AML-193 (cell line): ENCODE measurements around the gene THRB.
A peak's percentile ranks its signal among the peaks of the same experiment; 100 is the strongest.

Experiments
- DNase-seq, 2 experiments: peaks; one replicate each; lab custom pipeline; 2025; lab: John Stamatoyannopoulos, UW

Gene THRB

DNA sequence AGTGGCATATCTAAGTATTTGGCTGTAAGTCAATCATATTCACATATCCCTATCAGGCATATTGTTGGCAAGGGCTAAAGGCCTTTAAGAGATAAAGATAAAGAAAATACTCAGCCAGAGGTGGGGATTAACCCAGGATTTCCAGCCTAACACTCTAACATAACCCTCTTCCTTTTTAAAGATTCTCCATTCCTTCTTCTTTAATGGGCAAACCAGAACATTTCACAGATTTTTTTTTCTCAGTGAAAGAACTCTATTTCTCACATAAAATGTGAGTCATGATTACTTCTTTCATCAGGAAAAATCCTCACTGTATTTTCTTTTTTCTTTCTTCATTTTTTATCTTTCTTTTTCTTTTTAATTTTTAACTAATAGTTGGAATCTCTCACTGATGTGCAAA is 349.2 kb downstream of the THRB start:
- no peak for DNase-seq

DNA sequence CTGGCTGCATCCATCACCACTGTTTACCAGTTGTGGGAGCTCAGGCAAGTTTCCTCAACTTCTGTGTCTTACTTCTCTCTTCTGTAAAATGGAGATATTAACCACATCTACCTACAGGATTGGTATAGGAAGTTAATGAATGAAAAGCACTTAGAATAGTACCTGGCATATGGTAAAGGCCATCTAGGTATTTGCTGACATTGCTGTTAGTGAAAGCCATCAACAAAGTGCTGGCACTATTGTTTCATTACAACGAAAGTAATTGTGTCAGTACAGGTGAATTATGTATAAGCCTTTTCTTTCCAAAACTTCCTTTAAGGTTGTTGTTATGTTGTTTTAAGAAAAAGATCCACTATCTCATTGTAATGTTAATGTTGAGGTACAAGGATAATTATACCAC is 352.5 kb downstream of the THRB start:
- DNase-seq: no peak

DNA sequence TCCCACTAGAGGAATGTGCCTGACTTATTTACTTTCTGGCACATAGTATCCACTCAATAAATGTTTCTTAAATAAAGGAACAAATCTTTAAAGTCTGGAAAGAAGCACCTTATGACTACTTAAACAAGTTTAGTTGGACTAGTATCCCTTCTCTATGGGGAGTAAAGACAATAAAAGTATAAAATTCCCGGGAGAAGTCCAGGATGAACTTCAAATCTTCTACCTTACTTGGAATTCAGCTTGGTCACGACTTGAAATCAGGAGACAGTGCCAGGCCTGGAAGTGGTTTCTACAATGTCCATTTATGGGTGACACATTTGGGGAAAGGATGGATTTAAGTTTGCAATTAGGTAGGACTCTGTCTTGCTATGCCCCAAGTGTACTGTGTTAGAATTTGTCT is 353.1 kb downstream of the THRB start:
- no peak for DNase-seq

DNA sequence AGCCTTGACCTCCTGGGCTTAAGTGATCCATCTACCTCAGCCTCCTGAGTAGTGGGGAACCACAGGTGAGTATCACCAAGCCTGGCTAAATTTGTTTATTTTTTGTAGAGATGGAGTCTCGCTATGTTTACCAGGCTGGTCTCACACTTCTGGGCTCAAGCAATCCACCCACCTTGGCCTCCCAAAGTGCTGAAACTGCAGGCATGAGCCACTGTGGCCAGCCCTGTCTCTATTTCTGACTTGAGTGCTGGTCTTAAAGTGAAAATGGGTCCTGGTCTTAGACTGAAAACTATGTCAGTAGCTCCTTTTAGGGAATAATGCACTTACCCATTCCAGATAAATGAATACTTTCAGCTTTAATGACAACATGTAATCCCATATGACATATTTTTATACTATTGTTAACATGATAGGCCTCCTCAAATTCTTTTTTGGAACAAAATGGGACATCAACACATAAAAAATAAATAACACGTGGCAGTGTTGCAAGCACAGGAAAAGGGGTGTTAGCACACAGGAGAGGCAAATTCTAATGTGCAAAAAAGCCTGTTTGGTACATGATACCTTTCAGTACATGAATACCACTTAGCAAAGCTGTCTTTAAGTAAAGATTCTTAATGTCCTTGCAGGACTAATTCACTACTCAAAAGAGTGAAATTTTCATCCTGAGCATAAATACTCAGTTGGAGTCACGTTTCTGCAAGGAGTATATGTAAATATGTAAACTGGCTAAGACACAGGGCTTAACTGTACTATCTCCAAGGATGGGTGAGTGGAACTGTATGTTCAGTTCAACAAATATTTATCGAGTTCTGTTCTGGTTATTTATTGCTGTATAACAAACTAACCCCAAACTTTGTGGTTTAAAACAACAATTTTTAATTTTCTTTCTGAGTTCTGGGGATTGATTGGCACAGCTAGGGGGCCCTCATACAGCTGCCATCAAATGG is 354.9 kb downstream of the THRB start:
- no peak for DNase-seq

DNA sequence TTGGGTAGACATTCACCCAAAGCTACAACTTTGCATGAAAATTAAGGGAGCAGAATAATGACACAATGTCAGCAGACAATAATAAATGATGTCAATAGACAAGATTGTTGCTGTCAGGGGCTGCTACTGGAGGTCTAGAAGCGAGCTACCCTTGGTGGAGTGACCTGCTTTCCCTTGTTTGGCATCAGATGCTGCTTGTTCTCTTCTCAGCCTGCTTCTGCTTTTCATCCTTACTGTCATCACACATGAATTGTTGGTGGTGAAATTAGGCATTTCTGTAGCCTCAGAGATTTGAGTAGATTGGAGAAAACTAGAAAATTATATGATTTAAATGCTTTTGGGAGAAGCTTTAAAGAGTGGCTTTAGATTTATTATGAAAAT is 355.8 kb downstream of the THRB start:
- DNase-seq: no peak

DNA sequence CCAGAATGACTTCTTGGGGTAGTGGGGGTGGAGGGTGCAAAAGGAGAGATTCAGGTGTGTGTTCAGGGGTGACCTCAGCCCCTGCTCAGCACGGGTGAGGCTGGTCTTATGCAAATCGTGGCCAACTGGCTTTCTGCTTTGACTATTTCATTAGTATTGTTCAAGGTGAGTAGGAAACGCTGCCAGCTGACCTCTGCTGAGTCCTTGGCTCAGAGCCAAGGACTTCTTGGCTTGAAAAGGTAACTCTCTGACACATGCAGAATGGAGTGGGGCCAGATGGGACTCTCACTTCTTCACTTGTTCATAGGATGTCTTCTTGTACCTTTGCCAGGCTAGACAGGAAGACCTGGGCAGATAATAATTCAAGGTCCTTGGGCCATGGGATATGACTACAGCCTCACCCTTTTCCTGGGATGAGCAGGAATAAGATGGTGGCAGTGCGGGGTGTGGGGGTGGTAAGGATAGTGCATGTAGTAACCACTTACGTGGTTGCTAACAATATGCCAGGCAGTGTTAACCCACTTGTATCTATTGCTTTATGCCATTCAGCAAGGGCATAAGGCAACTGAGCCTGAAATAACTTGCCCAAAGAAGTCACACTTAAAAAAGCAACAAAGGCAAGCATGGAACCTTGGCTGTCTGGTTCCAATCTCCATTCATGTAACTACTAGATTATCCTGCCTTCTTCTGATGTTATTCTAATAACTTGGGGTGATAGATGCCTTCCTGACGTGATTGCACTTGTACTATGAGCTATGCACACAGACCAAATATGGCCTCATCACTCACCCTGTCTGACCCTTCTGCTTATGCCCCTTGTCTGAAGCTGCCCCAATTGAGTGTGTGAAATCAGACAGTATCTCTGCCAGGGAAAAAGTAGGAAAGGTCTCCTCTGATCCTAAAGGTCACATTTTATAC is 356.4 kb downstream of the THRB start:
- no peak for DNase-seq

DNA sequence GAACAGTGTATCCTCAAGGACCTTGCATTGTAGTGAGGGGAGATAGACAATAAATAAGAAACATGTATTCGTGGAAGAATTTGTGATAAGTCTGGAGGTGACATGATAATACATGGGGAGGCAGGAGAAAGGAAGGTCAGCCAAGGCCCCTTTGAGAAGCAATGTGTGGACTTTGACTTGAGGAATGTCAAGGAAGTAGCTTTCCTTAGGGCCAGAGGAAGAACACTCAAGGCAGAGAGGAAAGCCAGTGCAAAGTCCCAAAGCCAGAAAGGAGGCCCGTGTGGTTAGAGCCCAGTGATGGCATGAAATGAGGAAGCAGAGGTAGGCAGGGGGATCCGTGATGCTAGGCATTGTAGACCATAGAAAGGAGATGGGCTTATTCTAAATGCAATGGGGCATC is 357.3 kb downstream of the THRB start:
- DNase-seq: no peak

DNA sequence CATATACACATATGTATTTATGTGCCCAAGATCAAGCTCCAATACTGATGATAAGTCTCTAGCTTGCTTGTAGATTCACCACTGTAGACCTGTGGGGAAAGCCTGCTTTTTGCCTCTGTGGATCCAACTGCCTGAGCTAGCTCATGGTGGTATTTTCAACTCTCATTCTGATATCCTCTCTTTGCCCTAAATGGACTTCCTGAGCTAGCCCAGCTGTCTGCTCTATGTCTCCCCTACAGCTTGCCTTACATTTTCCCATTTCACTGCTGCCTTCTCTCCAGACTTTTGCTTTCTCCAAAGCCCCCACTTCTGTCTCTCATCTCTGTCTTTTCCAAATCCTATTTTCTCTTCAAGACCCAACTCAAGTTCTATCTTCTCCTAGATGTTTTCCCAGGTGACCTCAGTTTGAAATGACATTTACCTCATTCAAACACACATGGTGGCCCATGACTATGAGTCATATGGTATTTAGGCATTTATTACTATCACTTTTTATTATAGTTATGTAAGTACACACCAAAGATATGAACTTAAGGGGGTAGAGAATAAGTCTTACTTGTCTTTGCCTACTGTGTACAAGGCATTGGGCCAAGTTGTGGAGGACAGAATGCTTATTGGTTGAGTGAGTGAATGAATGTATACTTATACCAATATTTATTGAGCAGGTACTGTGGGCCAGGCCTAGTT is 357.9 kb downstream of the THRB start:
- no peak for DNase-seq

DNA sequence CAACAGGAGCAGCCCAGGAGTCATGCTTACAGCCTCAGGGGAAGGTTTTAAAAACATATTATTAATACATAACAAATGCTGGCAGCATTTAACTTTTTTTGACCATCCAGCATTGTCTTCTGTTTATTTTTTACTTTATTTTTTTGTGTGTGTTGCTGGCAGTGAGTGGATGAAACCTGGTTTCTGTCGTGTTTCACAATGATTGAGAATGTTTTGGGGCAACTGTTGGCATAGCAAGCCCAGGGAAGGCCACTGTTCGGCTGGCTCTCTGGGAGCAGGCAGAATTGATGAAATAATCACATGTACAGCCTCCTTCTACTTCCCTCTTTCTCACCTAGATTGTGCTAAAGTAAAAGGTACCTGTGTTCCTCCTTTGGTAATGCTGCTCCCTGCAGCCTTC is 359.4 kb downstream of the THRB start:
- DNase-seq: no peak

DNA sequence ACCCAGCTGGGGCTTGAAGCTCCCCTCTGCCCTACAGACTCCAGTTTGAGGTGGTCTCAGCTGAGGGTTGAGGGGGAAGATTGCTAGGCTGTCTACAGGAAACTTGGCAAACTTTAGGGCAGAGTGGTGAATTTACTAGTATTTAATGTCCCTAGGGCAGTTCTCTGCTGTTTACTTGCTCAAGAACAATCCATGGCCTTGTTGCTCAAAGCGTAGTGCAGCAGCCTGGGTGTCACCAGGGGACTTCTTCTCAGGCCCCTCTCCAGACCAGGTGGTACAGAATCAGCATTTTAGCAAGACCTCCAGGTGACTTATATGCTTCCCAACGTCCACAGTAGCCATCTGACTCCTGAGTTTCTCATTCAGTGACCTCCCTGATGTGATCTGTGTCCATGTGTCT is 360.7 kb downstream of the THRB start:
- no peak for DNase-seq

DNA sequence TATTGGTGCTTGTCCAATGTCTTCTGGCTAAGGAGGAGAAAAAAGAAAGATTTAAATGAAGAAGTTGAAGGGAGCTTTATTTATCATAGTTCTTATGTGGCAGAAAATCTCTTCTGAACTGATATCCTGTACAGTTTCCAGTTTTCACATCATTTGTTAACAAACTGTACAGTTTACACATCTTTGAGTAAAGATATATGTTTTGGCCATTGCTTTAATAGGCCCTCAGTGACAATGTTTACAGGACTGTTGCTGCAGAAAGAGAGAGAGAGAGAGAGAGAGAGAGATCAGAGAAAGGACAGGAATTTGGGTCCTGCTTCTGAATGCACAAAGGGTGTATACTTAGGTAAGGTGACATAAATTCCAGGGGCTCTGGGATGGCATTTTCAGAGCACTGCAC is 361.2 kb downstream of the THRB start:
- DNase-seq: no peak

DNA sequence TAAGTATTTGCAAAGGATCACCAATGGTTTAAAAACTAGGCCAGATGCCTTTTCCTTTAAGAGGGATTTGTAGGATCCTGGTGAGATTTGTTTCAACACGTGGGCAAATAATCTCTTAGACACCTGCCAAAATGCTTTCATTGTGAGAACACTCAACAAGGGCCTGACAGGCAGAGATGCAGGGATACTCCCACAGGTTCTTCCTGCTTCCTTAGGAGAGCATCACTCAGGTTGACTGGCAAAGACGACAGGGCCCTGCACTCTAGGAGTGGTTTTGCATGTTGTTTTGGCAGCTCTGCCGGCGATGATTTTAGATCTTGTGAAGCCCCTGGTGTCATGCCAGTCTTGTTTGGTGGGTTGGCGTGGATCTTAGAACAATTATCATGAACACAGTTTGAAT is 365.1 kb downstream of the THRB start:
- DNase-seq: no peak

DNA sequence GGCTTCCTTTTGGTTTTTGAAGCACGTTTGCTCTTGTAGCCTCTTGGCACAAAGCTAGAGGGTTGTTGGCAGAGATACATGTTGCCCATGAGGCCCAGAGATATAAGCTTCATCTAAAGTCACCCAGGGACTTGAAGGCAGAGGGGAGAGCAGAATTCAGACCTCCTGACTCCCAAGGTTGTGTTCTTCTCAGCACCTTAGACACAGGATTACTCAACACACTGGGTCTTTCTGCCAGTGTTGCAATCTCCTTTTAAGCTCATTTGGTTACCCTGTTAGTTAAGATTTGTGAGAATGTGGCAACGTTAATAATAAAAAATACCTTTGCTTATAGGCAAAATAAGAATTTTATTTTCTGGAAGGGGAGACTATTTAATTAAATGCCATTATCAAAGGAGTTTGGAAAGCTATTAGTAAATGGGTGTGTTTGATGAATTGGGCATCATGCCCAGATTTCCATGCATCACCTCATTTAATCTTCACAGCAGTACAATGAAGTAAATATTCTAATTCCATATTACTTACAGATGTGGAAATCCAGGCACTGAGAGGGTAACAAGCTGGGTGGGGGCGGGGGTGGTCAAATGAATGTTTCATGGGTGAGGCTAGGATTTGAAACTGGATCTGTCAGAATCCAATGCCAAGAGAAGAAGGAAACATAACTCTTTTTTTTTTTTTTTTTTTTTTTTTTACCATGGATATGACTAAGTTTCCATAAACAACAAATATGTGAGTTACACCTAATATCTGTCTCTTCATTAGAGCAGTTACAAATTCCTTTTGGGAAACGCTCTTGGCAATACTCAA is 366.2 kb downstream of the THRB start:
- DNase-seq: no peak

DNA sequence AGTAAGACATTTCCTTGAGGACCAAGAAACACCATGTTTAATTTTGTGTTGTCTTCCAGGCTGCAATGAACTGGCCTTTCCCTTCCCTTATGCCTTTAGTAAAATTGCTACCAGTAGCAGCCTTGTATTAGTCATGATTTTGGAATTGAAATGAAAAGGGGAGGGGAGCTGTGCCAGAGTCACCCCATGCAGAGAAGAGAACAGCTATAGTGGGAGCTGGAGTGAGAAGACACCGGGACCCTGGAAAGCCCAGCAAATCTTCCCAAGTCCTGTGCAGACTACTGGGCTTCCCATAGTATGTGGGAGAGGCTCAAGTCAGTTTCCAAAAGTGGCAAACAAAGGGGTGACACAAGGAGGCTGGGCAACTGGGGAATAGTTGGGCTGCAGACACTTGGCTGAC is 371.1 kb downstream of the THRB start:
- no peak for DNase-seq

DNA sequence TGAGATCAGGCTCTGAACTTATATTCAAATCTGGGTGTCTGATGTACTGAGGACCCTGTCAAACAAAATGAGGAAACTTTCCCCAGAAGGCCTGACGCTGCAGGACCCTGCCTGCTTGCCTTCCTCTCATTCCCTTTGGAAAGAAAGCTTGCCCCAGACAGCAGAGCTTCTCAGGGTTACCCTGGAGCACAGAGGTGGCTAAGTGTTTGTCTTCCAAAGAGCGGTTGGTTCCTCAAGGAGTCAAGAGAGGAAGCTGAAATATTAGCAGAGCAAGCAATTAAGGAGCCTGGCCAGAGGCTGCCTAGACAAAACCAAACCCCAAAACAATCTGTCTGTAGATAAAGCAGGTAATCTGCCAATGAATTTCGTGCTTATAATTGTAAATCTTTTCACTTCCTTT is 374.2 kb downstream of the THRB start:
- no peak for DNase-seq

DNA sequence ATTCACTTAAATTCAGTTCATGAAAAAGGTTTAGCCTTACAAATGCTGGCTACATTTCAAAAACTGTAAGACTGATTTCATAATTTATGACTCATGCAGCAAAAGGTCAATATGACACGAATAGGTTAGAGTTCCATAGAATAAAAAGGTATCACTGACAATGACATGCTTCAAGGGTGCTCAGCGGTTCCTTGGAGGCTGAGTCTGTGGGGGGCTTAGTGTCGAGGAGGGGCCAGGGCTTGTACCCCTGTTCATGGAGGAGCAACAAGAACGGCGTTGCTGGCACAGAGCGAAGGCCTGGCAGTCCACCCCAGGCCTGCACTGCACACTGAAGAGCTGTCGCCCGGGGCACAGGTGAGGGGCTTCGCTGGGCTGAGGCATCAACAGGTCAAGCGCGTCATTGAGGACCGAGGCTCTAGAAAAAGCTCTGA is 375.3 kb downstream of the THRB start:
- DNase-seq: peak; percentile 23 to 25

DNA sequence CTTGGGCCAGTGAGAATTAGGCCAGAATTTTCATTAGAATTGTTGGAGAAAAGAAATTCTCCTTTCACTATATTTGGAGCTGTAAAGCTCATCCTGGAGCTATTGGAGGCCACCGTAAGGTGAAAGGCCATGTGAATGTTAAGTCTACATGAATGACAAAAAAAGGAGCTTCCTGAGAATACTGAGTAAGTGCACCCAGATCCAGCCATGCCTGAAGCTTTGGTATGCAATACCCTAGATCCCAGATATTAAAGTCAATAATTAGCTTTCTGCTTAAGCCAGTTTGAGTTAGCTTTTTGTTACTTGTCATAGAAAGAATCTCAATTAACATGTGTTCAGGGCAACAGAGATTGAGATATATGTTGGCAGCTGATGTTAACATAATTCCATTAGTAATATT is 377.1 kb downstream of the THRB start:
- DNase-seq: no peak

DNA sequence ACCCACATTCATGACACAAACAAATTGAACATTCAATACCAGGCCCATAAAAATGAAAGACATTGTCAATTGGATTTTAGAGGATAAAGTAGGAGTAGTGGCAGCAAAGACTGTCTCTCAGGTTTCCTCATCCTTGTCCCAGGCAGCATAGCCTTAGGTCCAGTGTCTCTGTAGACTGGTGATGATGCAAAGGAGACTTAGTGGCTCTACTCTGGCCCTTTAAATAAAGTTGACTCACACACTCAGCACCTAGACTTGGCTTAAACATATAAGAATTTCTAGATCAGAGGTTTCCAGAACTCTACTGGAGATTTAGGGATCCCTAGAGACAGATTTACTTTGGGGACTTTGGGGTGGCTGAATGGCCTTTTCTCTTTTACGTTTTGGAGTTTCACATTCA is 382.9 kb downstream of the THRB start:
- DNase-seq: no peak

DNA sequence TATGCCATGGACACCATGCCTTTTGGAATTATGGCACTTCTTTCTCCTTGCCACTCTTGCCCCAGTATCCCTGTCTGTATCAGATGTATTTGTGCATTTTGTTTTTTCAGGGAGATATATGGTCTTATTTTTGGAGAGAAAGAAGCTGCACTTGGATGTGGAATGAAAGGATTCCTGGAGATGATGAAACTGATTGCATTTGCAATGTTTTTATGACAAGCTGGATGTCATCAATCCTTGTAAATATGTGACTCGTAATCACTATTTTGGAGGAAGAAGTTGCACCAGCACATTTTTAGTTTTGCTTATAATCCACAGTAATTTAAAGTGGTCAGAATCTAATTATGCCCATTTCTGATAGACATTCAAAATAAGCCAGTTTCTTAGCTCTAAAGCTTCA is 384.6 kb downstream of the THRB start:
- no peak for DNase-seq

DNA sequence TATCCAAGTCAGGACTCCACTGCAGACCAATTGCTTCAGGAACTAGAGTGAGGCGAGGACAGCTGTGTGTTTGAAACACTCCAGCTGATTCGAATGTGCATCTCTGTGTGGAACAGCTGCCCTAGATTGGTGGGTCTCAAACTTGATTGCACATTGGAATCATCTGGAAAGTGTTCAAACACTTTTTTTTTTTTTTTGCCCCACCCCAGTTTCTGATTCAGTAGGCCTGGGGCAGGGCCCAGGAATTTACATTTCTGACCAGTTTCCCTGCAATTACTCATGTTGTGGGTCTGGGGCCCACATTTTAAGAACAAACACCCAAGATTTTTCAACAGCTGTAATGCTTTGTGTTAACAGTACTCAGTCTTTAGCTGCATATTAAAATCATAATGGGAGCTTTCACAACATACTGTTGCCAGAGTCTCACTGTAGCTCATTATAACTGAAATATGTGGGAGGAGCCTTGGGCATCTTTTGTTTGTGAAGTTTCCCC is 392.9 kb downstream of the THRB start:
- DNase-seq: no peak

DNA sequence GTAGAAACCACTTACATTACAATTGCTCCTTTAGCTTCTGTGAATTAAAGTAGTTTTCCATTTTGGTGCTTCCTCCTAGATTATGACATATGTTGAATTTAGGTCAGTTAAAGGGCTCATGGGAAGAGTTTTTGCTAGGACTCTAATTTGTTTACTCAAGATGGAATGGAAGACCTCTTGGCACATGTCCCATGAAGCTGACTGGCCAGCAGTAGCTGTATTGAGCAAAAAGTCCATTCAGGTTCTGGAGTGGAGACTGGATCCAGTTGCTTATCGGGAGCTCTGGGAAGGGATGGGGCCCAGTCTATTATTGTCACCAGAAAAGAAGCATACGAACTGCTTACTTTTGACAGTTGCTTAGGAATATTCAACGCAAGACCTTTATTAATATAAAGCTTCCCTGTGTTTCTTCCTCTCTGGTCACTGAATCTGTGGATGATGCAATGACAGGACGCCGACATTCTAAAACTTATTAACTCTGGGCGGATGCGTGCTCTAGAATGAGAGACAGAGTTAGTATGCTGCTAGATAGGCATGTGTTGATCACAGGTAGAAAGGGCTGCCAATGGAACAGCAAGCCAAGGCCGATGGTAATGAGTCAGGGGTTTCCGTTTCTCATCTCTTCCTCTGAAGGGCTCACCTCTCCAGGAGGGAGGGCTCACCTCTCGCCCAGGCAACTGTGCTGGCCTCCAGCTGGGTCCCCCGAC is 393.8 kb downstream of the THRB start:
- no peak for DNase-seq
